GM12875 (cell line): Measurements from ENCODE around the gene SDK1.

ENCODE experiments used
- H3K4me3 ChIP-seq: one replicate; pipeline ENCODE4 v1.5.1; 2011; ENCODE audit warnings: low read depth, low read length, control low read depth
- CTCF ChIP-seq: IDR thresholded peaks from 2 replicates; pipeline ENCODE4 v1.5.1; 2011; ENCODE audit warnings: low read depth, mild to moderate bottlenecking, control low read depth, inconsistent platforms, low read length, moderate library complexity, borderline replicate concordance; ENCODE audit not compliant: insufficient read depth

The SDK1 gene

GRCh38 chr7:3732395-3733005 is 431.4 kb downstream of the SDK1 start:
- TF ChIP-seq CTCF: no peak
- no peak overlapping the region for H3K4me3 ChIP-seq

GRCh38 chr7:3733541-3734140 is 432.6 kb downstream of the SDK1 start:
- no peak for TF ChIP-seq CTCF
- H3K4me3 ChIP-seq: no peak overlapping the region

GRCh38 chr7:3738964-3739363 is 437.9 kb downstream of the SDK1 start:
- TF ChIP-seq CTCF: no peak
- H3K4me3 ChIP-seq: no peak overlapping the region

- TF ChIP-seq CTCF: no peak
- H3K4me3 ChIP-seq: no peak overlapping the region
These were observed 438.9 kb downstream of the SDK1 start for GRCh38 chr7:3739983-3740382.

GRCh38 chr7:3747467-3747866 is 446.4 kb downstream of the SDK1 start:
- no peak overlapping the region for H3K4me3 ChIP-seq
- no peak for TF ChIP-seq CTCF

GRCh38 chr7:3748389-3748788 is 447.3 kb downstream of the SDK1 start:
- no peak overlapping the region for H3K4me3 ChIP-seq
- TF ChIP-seq CTCF: no peak

GRCh38 chr7:3753868-3754267 is 452.8 kb downstream of the SDK1 start:
- no peak for TF ChIP-seq CTCF

More at GRCh38 chr7:3753868-3754267, 452.8 kb downstream of the SDK1 start:
- no peak overlapping the region for H3K4me3 ChIP-seq
